HepG2 (cell line): ENCODE results near the gene KMT2D. TPM values are rescaled to one million over a fixed set of nuclear protein-coding genes. Genes with fewer than 3 reads are reported as not detected.

Source experiments
- ATAC-seq: fragments of 200-7000 bp; cut with Tn5 transposase; 3 replicates; pipeline ENCODE4 v1.9.1; 2020; ENCODE audit warnings: mild to moderate bottlenecking, moderate library complexity
- BruUV-seq: library from RNA; stranded (reverse); fragments of 400-500 nt; replicated peaks from 2 replicates; lab custom pipeline; 2021; lab: Mats Ljungman, UMichigan
- CTCF ChIA-PET: fragments of 300-600 bp; formaldehyde crosslinking; extraction: SDS; loops from one replicate; lab custom pipeline; 2021; ENCODE audit warnings: low total read pairs, inconsistent platforms, low intra/inter-chr PET ratio; lab: Yijun Ruan, JAX
- POLR2A ChIA-PET: fragments of 350-600 bp; sonication (Branson Sonifier 250); formaldehyde crosslinking; loops from one replicate; lab custom pipeline; 2020; ENCODE audit warnings: antibody characterized with exemption, inconsistent platforms; lab: Yijun Ruan, JAX
- DNase-seq: peaks from one replicate; pipeline ENCODE4 v3.0.0-alpha.2; 2015; ENCODE audit warnings: low spot score
- FAIRE-seq: peaks from 3 replicates; lab custom pipeline; 2011; peaks lifted over from hg19 to GRCh38; lab: Jason Lieb, UNC
- H2AFZ ChIP-seq: one replicate; pipeline ENCODE4 v1.6.1; 2011; ENCODE audit warnings: low read length, inconsistent platforms
- H3K27ac ChIP-seq: fragments of 300-600 bp; 3 replicates; pipeline ENCODE4 v1.8.0; 2011; ENCODE audit warnings: mixed run types, mild to moderate bottlenecking, mixed read lengths, low read length, inconsistent platforms; ENCODE audit not compliant: insufficient read depth; ENCODE audit errors: extremely low read length
- H3K27me3 ChIP-seq, 2 experiments: fragments of 200-600 bp in 1 of 2; 2 replicates in 1 of 2; 3 replicates in 1 of 2; pipeline versions ENCODE4 v1.6.0 to v1.8.0; 2011; ENCODE audit warnings: low read length in 2 of 2, mild to moderate bottlenecking in 2 of 2, moderate library complexity in 2 of 2, inconsistent platforms in 1 of 2; ENCODE audit not compliant: insufficient read depth in 2 of 2, control insufficient read depth in 1 of 2
- H3K36me3 ChIP-seq, 2 experiments: fragments of 200-600 bp in 1 of 2; replicated peaks in 1 of 2; 2 replicates in 1 of 2; 3 replicates in 1 of 2; pipeline versions ENCODE4 v1.5.1 to v1.8.0; 2011; ENCODE audit warnings: low read length in 2 of 2, inconsistent platforms in 1 of 2; ENCODE audit not compliant: insufficient read depth in 2 of 2, control insufficient read depth in 1 of 2
- H3K4me1 ChIP-seq: 2 replicates; pipeline ENCODE4 v1.5.1; 2012; ENCODE audit warnings: low read length, inconsistent platforms; ENCODE audit not compliant: insufficient read depth
- H3K4me2 ChIP-seq: 2 replicates; pipeline ENCODE4 v1.6.0; 2011; ENCODE audit warnings: low read depth, low read length, inconsistent platforms
- H3K4me3 ChIP-seq, 3 experiments: fragments of 200-600 bp in 1 of 3; sonication (generic), shearing (Covaris generic) in 1 of 3; replicated peaks in 1 of 3; 2 replicates each; pipeline ENCODE4 v1.5.1; 2011 to 2016; ENCODE audit warnings: low read length in 3 of 3, inconsistent platforms in 2 of 3, low read depth in 2 of 3, mild to moderate bottlenecking in 2 of 3, control low read depth in 1 of 3, mixed read lengths in 1 of 3; ENCODE audit not compliant: insufficient read depth in 1 of 3
- H3K79me2 ChIP-seq: one replicate; pipeline ENCODE4 v1.6.1; 2011; ENCODE audit warnings: low read length, inconsistent platforms; ENCODE audit not compliant: insufficient read depth
- H3K9ac ChIP-seq: 2 replicates; pipeline ENCODE4 v1.6.0; 2011; ENCODE audit warnings: mild to moderate bottlenecking, low read depth, low read length, inconsistent platforms; ENCODE audit not compliant: insufficient read depth
- H3K9me3 ChIP-seq: 2 replicates; pipeline ENCODE4 v1.5.1; 2012; ENCODE audit warnings: mild to moderate bottlenecking, low read length
- H4K20me1 ChIP-seq: 2 replicates; pipeline ENCODE4 v1.6.0; 2011; ENCODE audit warnings: inconsistent platforms, mild to moderate bottlenecking, low read length, moderate library complexity; ENCODE audit not compliant: insufficient read depth
- FOSL1 ChIP-seq: sonication (generic); formaldehyde crosslinking; IDR thresholded peaks from 2 replicates; pipeline ENCODE4 v1.9.0; 2021; ENCODE audit warnings: missing genetic modification reagents, borderline replicate concordance
- HMG20B ChIP-seq: conservative IDR thresholded peaks from 2 replicates; pipeline ENCODE4 v1.6.1; 2016; ENCODE audit warnings: missing genetic modification reagents, missing compliant biosample characterization
- HNRNPK ChIP-seq: fragments of 200-400 bp; formaldehyde crosslinking; IDR thresholded peaks from 2 replicates; pipeline ENCODE4 v1.6.1; 2018; ENCODE audit warnings: low read length, low read depth, moderate library complexity, mild to moderate bottlenecking; ENCODE audit not compliant: poor library complexity, severe bottlenecking
- NR1H2 ChIP-seq: sonication (generic); formaldehyde crosslinking; IDR thresholded peaks from 2 replicates; pipeline ENCODE4 v1.8.1; 2022; ENCODE audit warnings: low read depth, missing genetic modification reagents, borderline replicate concordance
- NR2C2 ChIP-seq: sonication (generic); formaldehyde crosslinking; IDR thresholded peaks from 2 replicates; pipeline ENCODE4 v1.4.0; 2020; ENCODE audit warnings: missing genetic modification reagents, mild to moderate bottlenecking, moderate library complexity, borderline replicate concordance
- POLR2G ChIP-seq: fragments of 200-400 bp; formaldehyde crosslinking; IDR thresholded peaks from 2 replicates; pipeline ENCODE4 v1.6.1; 2018; ENCODE audit warnings: mild to moderate bottlenecking, low read depth, low read length, moderate library complexity
- RARA ChIP-seq: IDR thresholded peaks from 2 replicates; pipeline ENCODE4 v1.6.1; 2016; ENCODE audit warnings: missing genetic modification reagents, missing compliant biosample characterization
- RELA ChIP-seq: sonication (generic); formaldehyde crosslinking; IDR thresholded peaks from 2 replicates; pipeline ENCODE4 v1.4.0; 2020; ENCODE audit warnings: missing genetic modification reagents
- SAFB2 ChIP-seq: sonication (generic); formaldehyde crosslinking; IDR thresholded peaks from 2 replicates; pipeline ENCODE4 v1.5.1; 2020; ENCODE audit warnings: missing genetic modification reagents, low read depth, mild to moderate bottlenecking, borderline replicate concordance
- SRF ChIP-seq: IDR thresholded peaks from 2 replicates; pipeline ENCODE4 v1.6.1; 2011; ENCODE audit warnings: mild to moderate bottlenecking, low read depth, low read length, moderate library complexity
- TGIF2 ChIP-seq: IDR thresholded peaks from 2 replicates; pipeline ENCODE4 v1.6.1; 2016; ENCODE audit warnings: control low read depth, missing compliant biosample characterization
- ZNF773 ChIP-seq: sonication (generic); formaldehyde crosslinking; IDR thresholded peaks from 2 replicates; pipeline ENCODE4 v1.4.0; 2020; ENCODE audit warnings: missing genetic modification reagents, borderline replicate concordance
- ZNF781 ChIP-seq: sonication (generic); formaldehyde crosslinking; IDR thresholded peaks from 2 replicates; pipeline ENCODE4 v1.5.1; 2020; ENCODE audit warnings: borderline replicate concordance, mild to moderate bottlenecking, missing genetic modification reagents; ENCODE audit errors: not compliant biosample characterization
- WGBS: methylation state at CpG from one replicate; pipeline ENCODE4 v1.1.6; 2017; ENCODE audit warnings: low lambda C conversion rate; 5-methylcytosine and 5-hydroxymethylcytosine counted together
- in situ Hi-C: cut with HindIII; loops from 2 replicates; pipeline ENCODE4 v1.10.0; 2017; ENCODE audit warnings: low pct_unique_long_range_greater_than_20kb; ENCODE audit not compliant: extremely low pct_ligation_motif_present
- intact Hi-C: fragments of 100-400 bp; cut with micrococcal nuclease; formaldehyde crosslinking; loops from one replicate; pipeline ENCODE4 v1.10.0; 2022; ENCODE audit not compliant: unreplicated experiment
- polyA plus RNA-seq, 8 experiments: library from polyadenylated mRNA; depleted of rRNA in 3 of 8; stranded (reverse) in 7 of 8; unstranded in 1 of 8; fragments of >200 nt; fragmentation: Illumina TruSeq in 4 of 8; extraction: Trizol in 4 of 8; gene quantifications; 2 replicates each; pipeline versions ENCODE4 v1.2.1 to v1.2.3, GENCODE V29; 2011 to 2016; ENCODE audit warnings: low read depth in 4 of 8, missing spikeins in 1 of 8, mixed read lengths in 1 of 8; ENCODE audit not compliant: insufficient read depth in 1 of 8
- total RNA-seq, 5 experiments: library from RNA; depleted of rRNA; stranded (reverse); fragments of >200 nt; fragmentation: Illumina TruSeq; extraction: Trizol; gene quantifications; 2 replicates each; pipeline ENCODE4 v1.2.3, GENCODE V29; 2016; ENCODE audit warnings: low read depth in 1 of 5
- TF ChIP-seq, protein P1 (sequence below): sonication (generic); formaldehyde crosslinking; IDR thresholded peaks from 2 replicates; pipeline ENCODE4 v1.8.0; 2022; ENCODE audit warnings: missing genetic modification reagents, mild to moderate bottlenecking, inconsistent platforms, borderline replicate concordance
- TF ChIP-seq, protein P2 (sequence below): sonication (generic); formaldehyde crosslinking; IDR thresholded peaks from 2 replicates; pipeline ENCODE4 v1.5.1; 2020; ENCODE audit warnings: missing genetic modification reagents, mild to moderate bottlenecking, borderline replicate concordance
- TF ChIP-seq, protein P3 (sequence below): sonication (generic); formaldehyde crosslinking; IDR thresholded peaks from 2 replicates; pipeline ENCODE4 v1.4.0; 2020; ENCODE audit warnings: missing genetic modification reagents
- TF ChIP-seq, protein P4 (sequence below): sonication (generic); formaldehyde crosslinking; IDR thresholded peaks from 2 replicates; pipeline ENCODE4 v1.5.0; 2020; ENCODE audit warnings: missing genetic modification reagents
- TF ChIP-seq, protein P5 (sequence below): sonication (generic); formaldehyde crosslinking; IDR thresholded peaks from 2 replicates; pipeline ENCODE4 v1.8.0; 2022; ENCODE audit warnings: low read depth, missing genetic modification reagents
- TF ChIP-seq, protein P6 (sequence below): IDR thresholded peaks from 2 replicates; pipeline ENCODE4 v1.6.1; 2012; ENCODE audit warnings: inconsistent platforms

Gene KMT2D
- total and polyA plus RNA-seq, 2 of the 13 experiments (the other 11 are each of a cell fraction or from before 2014, with no cell fraction given) = 8.1 to 10.4 TPM

DNA sequence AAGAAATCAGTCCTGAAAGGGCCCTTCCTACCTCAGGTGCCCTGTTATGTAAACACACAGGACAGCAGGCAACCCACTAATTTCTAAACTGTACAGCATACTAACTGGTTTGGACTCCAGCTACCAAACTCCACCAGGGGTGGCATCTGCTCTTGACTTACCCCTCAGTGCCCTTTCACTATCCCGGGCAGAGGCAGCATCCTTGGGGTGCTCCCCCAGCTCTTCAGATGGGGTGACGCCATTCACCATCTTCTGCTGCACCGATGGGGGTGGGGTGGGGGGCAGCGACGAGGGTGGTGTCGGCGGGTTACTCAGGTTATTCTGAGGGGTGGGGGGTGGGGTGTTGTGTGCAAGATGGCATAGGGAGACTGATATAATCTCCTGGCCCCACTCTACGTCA lies 30.5 kb downstream of the KMT2D start:
- H3K4me2 ChIP-seq = no peak overlapping the region
- H4K20me1 ChIP-seq = no peaks in the 10 kb centered on the region
- in situ Hi-C loops = no loop called here
- DNase-seq (no peak), ATAC-seq (no peak), FAIRE-seq (no peak)
- no peak overlapping the region for H3K27ac ChIP-seq
- peaks cover 48 to 91% of the 10 kb centered on the region in 2 experiments for H3K36me3 ChIP-seq
- H3K9ac ChIP-seq = no peak overlapping the region
- no peaks in the 10 kb centered on the region for H3K4me1 ChIP-seq
- intact Hi-C loops = no loop called here
- ChIA-PET POLR2A (interaction anchor here (1.0 to 1.5 kb wide), 2 partner anchors 9 to 14 kb away, joined by 3 to 4 read pairs; no protein-coding TSS in a partner anchor), CTCF (no interaction called here)
- no TSS peak for BruUV-seq
- no peak overlapping the region for H2AFZ ChIP-seq
- H3K27me3 ChIP-seq = no peaks in the 10 kb centered on the region
- no peaks in the 10 kb centered on the region for H3K9me3 ChIP-seq
- no peak overlapping the region for H3K4me3 ChIP-seq
- no peaks in the 10 kb centered on the region for H3K79me2 ChIP-seq
- 100% methylated on average over 5 of the region's 8 CpGs for WGBS
- no peak for TF ChIP-seq NR2C2 (CRISPR knock-in tag)
- TF ChIP-seq, protein P1, sequence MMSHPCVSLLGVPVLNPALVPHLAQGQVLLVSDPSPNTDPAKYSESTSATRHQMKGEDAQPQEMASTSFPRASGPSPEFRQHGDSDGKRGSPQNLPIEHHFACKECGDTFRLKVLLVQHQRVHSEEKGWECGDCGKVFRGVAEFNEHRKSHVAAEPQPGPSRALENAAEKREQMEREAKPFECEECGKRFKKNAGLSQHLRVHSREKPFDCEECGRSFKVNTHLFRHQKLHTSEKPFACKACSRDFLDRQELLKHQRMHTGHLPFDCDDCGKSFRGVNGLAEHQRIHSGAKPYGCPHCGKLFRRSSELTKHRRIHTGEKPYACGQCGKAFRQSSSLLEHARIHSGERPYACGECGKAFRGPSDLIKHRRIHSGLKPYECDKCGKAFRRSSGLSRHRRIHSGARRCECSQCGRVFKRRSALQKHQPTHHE (CRISPR knock-in tag) = no peak
- TF ChIP-seq, protein P2, sequence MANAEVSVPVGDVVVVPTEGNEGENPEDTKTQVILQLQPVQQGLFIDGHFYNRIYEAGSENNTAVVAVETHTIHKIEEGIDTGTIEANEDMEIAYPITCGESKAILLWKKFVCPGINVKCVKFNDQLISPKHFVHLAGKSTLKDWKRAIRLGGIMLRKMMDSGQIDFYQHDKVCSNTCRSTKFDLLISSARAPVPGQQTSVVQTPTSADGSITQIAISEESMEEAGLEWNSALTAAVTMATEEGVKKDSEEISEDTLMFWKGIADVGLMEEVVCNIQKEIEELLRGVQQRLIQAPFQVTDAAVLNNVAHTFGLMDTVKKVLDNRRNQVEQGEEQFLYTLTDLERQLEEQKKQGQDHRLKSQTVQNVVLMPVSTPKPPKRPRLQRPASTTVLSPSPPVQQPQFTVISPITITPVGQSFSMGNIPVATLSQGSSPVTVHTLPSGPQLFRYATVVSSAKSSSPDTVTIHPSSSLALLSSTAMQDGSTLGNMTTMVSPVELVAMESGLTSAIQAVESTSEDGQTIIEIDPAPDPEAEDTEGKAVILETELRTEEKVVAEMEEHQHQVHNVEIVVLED = no peak
- TF ChIP-seq SAFB2 (CRISPR knock-in tag) = no peak
- TF ChIP-seq RARA (CRISPR knock-in tag) = no peak
- no peak for TF ChIP-seq ZNF781
- TF ChIP-seq POLR2G = no peak
- TF ChIP-seq, protein P3, sequence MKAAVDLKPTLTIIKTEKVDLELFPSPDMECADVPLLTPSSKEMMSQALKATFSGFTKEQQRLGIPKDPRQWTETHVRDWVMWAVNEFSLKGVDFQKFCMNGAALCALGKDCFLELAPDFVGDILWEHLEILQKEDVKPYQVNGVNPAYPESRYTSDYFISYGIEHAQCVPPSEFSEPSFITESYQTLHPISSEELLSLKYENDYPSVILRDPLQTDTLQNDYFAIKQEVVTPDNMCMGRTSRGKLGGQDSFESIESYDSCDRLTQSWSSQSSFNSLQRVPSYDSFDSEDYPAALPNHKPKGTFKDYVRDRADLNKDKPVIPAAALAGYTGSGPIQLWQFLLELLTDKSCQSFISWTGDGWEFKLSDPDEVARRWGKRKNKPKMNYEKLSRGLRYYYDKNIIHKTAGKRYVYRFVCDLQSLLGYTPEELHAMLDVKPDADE = no peak
- TF ChIP-seq HNRNPK = no peak
- no peak for TF ChIP-seq HMG20B (CRISPR knock-in tag)
- TF ChIP-seq, protein P4, sequence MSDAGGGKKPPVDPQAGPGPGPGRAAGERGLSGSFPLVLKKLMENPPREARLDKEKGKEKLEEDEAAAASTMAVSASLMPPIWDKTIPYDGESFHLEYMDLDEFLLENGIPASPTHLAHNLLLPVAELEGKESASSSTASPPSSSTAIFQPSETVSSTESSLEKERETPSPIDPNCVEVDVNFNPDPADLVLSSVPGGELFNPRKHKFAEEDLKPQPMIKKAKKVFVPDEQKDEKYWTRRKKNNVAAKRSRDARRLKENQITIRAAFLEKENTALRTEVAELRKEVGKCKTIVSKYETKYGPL (CRISPR knock-in tag) = no peak
- TF ChIP-seq, protein P5, sequence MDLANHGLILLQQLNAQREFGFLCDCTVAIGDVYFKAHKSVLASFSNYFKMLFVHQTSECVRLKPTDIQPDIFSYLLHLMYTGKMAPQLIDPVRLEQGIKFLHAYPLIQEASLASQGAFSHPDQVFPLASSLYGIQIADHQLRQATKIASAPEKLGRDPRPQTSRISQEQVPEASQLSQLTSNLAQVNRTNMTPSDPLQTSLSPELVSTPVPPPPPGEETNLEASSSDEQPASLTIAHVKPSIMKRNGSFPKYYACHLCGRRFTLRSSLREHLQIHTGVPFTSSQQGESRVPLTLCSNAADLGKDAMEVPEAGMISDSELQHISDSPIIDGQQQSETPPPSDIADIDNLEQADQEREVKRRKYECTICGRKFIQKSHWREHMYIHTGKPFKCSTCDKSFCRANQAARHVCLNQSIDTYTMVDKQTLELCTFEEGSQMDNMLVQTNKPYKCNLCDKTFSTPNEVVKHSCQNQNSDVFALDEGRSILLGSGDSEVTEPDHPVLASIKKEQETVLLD (CRISPR knock-in tag) = no peak
- TF ChIP-seq FOSL1 (CRISPR knock-in tag) = no peak
- TF ChIP-seq ZNF773 = no peak
- TF ChIP-seq TGIF2 (CRISPR knock-in tag) = no peak
- TF ChIP-seq, protein P6, sequence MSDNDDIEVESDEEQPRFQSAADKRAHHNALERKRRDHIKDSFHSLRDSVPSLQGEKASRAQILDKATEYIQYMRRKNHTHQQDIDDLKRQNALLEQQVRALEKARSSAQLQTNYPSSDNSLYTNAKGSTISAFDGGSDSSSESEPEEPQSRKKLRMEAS = no peak
- TF ChIP-seq RELA (CRISPR knock-in tag) = no peak
- TF ChIP-seq SRF = no peak
- TF ChIP-seq NR1H2 (CRISPR knock-in tag) = no peak
